ENCODE results near the gene CYTL1.

Gene CYTL1

DNA sequence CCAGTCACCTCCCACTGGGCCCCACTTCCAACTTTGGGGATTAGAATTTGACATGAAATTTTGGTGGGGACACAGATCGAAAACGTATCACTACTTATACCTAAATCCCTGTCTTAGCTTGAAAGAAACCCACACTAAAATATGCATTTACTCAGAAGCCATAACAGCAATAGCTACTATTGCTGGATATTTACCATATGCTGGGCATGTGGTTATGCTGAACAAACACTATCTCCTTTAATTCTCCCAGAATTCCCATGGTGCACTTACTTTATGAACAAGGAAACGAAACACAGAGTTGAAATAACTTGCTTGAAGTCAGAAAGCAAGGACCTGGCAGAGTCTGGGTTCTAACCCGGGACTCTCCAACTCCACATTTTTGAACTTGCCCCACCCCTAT lies 39.3 kb downstream of the CYTL1 start:
- DNase-seq (ENCODE audit: insufficient read length, low spot score) (no peak), FAIRE-seq (no peak)

DNA sequence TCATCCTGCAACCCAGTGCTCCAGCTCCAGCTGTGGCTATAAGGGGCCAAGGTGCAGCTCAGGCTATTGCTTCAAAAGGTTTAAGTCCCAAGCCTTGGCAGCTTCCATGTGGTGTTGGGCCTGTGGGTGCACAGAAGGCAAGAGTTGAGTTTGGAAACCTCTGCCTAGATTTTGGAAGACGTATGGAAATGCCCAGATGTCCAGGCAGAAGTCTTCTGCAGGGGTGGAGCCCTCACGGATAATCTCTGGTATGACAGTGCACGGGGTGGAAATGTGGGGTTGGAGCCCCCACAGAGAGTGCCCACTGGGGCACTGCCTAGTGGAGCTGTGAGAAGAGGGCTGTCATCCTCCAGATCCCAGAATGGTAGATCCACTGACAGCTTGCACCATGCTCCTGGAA lies 44.5 kb downstream of the CYTL1 start:
- FAIRE-seq (no peak), DNase-seq (ENCODE audit: insufficient read length, low spot score) (no peak)

DNA sequence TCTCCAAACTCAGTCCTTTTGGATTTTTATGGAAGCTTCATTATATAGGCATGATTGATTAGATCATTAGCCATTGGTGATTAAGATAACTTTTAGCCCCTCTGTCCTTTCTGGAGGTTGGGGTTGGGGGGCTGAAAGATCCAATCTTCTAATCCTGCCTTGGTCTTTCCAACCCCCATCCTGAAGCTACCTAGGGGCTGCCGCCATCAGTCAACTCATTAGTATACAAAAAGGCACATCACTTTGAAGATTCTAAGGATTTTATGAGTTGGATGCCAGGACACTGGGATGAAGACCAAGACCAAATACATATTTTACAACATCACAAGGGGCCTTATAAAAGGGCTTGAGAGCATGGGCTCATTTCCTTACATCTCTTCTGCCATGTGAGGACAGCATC lies 47.5 kb downstream of the CYTL1 start:
- DNase-seq (ENCODE audit: insufficient read length, low spot score) = no peak
- FAIRE-seq = no peak

DNA sequence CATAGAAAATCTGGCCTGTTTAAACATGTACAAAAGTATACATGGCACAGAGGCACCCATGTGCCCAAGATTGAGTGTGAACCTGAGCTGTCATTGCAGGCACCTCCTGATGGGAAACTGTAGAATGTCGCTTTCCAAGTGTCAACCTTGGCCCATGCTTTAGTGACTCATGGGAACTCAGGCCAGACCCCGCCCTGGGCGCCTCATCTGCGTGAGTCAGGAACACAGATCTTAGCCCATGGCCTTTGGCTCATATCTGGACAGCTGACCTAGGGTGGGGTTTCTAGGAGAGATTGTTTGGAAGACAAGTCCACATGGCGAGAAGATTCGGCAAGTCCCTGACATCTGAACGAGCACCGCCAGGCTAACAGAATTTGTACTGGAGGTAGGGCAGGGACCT lies 50.0 kb downstream of the CYTL1 start:
- no peak for FAIRE-seq
- DNase-seq (ENCODE audit: insufficient read length, low spot score) = no peak

DNA sequence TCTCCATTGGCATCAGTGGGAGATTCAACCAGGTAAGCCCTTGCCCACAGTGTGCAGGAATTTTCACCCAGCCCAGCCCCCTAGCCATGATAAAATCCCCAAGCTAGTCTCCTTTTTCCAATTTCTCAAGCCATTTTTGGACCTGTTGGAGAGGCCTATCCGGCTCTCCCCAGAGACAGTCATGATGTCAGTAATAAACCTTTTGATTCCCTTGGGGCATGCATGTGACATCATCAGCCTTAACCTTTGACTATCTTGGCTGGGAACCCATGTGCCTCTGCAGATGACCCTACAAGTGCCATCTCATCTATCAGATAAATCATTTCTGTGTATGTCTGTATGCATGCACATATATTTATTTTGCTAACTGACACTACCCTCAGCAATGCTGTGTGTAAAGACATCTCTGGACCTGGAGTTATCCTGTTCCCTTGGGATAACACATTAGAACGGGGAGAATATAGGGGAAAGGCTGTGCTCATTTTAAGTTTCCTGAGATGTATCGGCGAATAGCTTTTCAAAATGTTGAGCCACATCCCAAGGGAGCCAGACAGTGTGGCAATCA lies 51.0 kb downstream of the CYTL1 start:
- DNase-seq (ENCODE audit: insufficient read length, low spot score) (no peak), FAIRE-seq (no peak)

Data from HTR-8/SVneo (cell line).